Ascending aorta (tissue), 2 donors: ENCODE results near the gene YEATS4. TPM values are rescaled to one million over a fixed set of nuclear protein-coding genes. Genes with fewer than 3 reads are reported as not detected.

Experiments used
- DNase-seq, 2 donors: peaks; one replicate each; pipeline ENCODE4 v3.0.0-alpha.2; 2019; ENCODE audit warnings: low spot score in 2 of 2
- H3K27ac ChIP-seq, 2 donors: fragments of 200-600 bp; sonication (generic); one replicate each; pipeline ENCODE4 v1.5.1; 2016 to 2017; ENCODE audit warnings: mild to moderate bottlenecking in 1 of 2
- H3K27me3 ChIP-seq: fragments of 200-600 bp; sonication (generic); one replicate; pipeline ENCODE4 v1.5.1; 2017
- H3K36me3 ChIP-seq, 2 donors: fragments of 200-600 bp; sonication (generic); one replicate each; pipeline ENCODE4 v1.5.1; 2016
- H3K4me1 ChIP-seq, 2 donors: fragments of 200-600 bp; sonication (generic); one replicate each; pipeline ENCODE4 v1.5.1; 2016 to 2017; ENCODE audit warnings: mild to moderate bottlenecking in 1 of 2
- H3K4me3 ChIP-seq, 2 donors: fragments of 200-600 bp; sonication (generic); one replicate each; pipeline ENCODE4 v1.5.1; 2016 to 2017; ENCODE audit warnings: mild to moderate bottlenecking in 1 of 2
- H3K9me3 ChIP-seq, 2 donors: fragments of 200-600 bp; sonication (generic); one replicate each; pipeline ENCODE4 v1.5.1; 2016
- CTCF ChIP-seq, 3 experiments: fragments of 200-600 bp in 2 of 3; fragments of 450-650 bp in 1 of 3; sonication (generic) in 2 of 3; IDR thresholded peaks; one replicate each; pipeline ENCODE4 v1.5.1; 2016 to 2019; ENCODE audit warnings: antibody characterized with exemption in 3 of 3, mild to moderate bottlenecking in 1 of 3, moderate library complexity in 1 of 3
- intact Hi-C: fragments of 100-400 bp; cut with DNase I; formaldehyde crosslinking; loops from one replicate; pipeline ENCODE4 v1.15.1; 2023
- total RNA-seq: library from RNA; depleted of rRNA; stranded (reverse); fragments of >200 nt; gene quantifications from one replicate; pipeline ENCODE4 v1.1.0, GENCODE V29; 2016

YEATS4 gene
- total RNA-seq, 1 donor from 2014 or later, result 4.3 TPM

- Histone ChIP-seq H3K27me3 (no peaks in the 10 kb centered on the region), H3K36me3 (no peaks in the 10 kb centered on the region), H3K4me3 (no peak overlapping the region), H3K9me3 (no peaks in the 10 kb centered on the region), H3K4me1 (no peaks in the 10 kb centered on the region), H3K27ac (no peak overlapping the region)
- intact Hi-C loops, result no loop called here
- no peak for TF ChIP-seq CTCF (IDR thresholded peaks at IDR 0.05)
- DNase-seq, result no peak
Measured at GRCh38 chr12:69324797-69325466, 34.6 kb upstream of the YEATS4 start.

GRCh38 chr12:69328426-69328825 is 31.1 kb upstream of the YEATS4 start:
- intact Hi-C loops, result no loop called here
- no peaks in the 10 kb centered on the region for H3K4me1 ChIP-seq
- H3K4me3 ChIP-seq, result no peak overlapping the region
- no peak overlapping the region for H3K27ac ChIP-seq
- no peaks in the 10 kb centered on the region for H3K27me3 ChIP-seq
- no peaks in the 10 kb centered on the region for H3K36me3 ChIP-seq
- no peak for TF ChIP-seq CTCF (IDR thresholded peaks at IDR 0.05)
- DNase-seq, result no peak
- no peaks in the 10 kb centered on the region for H3K9me3 ChIP-seq

GRCh38 chr12:69329669-69330428 is 29.7 kb upstream of the YEATS4 start:
- no peak overlapping the region for H3K27ac ChIP-seq
- TF ChIP-seq CTCF (IDR thresholded peaks at IDR 0.05), result no peak
- peak overlapping the region in 1 of 2 donors; percentile 56 for H3K4me3 ChIP-seq

DNA sequence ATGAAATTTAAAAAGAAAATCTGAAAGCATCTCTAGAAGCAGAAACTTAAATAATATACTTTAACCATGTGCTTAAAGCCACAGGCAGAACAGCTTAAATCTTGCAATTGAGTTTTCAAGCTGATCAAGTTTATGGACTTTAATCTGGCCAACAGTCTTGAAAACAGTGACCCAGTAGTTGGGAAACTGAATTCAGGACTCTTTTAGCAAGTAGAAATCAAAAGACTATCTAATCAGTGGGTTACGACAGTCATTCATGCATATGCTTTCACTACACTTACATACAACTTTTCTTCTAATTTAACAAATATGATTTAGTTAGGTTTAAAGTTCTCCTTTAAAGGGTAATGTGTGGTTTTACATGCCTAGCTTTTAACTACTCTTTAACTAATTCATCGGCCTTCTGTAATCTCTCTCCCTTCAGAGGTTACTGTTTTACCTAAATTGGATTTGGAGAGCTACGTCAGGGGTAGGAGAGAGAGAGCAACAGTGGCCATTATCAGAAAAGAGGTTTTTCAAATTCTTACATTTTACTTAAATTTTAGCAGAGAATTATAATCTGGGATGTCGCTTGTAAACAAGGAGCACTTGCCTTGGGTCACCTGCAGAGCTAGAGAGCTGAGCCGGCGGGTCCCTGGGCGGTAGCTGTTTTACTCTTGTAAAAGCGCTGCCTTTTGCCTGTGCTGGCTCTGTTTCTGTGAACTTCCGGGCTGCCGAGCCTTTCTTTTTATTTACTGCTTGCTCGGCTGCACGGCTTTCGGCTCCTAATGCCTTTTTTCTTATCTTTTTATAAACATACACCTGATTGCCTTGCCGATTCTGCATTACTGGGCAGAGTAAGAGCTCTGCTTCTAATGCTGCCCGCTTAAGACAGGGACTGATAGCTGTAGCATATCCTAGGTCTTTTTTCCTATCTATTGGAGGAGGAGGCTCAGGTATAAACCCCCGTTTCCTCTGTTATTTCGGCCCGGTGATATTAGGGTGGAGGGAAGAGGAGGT is 28.8 kb upstream of the YEATS4 start:
- H3K4me3 ChIP-seq, result peak overlapping the region; percentile 56 to 59
- H3K9me3 ChIP-seq, result no peaks in the 10 kb centered on the region
- peak in 1 of 2 donors; percentile 66 for DNase-seq
- no peaks in the 10 kb centered on the region for H3K36me3 ChIP-seq
- no peak for TF ChIP-seq CTCF (IDR thresholded peaks at IDR 0.05)
- no peaks in the 10 kb centered on the region for H3K4me1 ChIP-seq
- no peaks in the 10 kb centered on the region for H3K27me3 ChIP-seq
- H3K27ac ChIP-seq, result no peak overlapping the region
- intact Hi-C loops, result no loop called here

More at GRCh38 chr12:69329669-69330428, 29.7 kb upstream of the YEATS4 start:
- Histone ChIP-seq H3K36me3 (no peaks in the 10 kb centered on the region), H3K9me3 (no peaks in the 10 kb centered on the region), H3K4me1 (no peaks in the 10 kb centered on the region), H3K27me3 (no peaks in the 10 kb centered on the region)
- intact Hi-C loops, result no loop called here
- no peak for DNase-seq

DNA sequence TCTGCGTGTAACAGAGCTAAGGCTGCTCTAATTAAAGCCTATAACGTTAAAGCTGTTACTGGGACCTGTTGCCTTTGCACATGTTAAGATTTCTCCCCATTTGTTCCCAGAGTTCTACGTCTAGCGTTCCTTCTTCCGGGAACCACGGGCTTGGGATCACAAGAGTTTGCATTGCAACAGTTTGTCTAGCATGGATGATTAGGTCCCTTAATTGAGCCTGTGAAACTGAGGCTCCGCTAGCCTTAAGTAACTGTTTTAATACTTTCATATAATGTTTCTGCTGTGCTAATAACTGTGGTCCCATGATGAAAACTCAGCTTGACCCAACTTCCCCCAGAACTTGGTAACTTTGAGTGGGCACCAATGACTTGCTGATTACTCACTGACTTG is 28.0 kb upstream of the YEATS4 start:
- no peaks in the 10 kb centered on the region for H3K9me3 ChIP-seq
- H3K4me1 ChIP-seq, result no peaks in the 10 kb centered on the region
- intact Hi-C loops, result no loop called here
- H3K27ac ChIP-seq, result no peak overlapping the region
- DNase-seq, result no peak
- no peak for TF ChIP-seq CTCF (IDR thresholded peaks at IDR 0.05)
- no peaks in the 10 kb centered on the region for H3K36me3 ChIP-seq
- peak overlapping the region; percentile 56 to 59 for H3K4me3 ChIP-seq
- H3K27me3 ChIP-seq, result no peaks in the 10 kb centered on the region
